Measurements from ENCODE around the gene TWF1. TPM values are rescaled to one million over a fixed set of nuclear protein-coding genes. Genes with fewer than 3 reads are reported as not detected.

Gene TWF1
- total RNA-seq, 1 donor from 2014 or later, result 164 TPM

Other genes with a start within 250 kb of the TWF1 start
- 12.2 TPM for gene PUS7L, start 47.5 kb downstream of the TWF1 start, total RNA-seq
- 15.1 TPM for gene IRAK4, start 47.4 kb downstream of the TWF1 start, total RNA-seq
- gene TMEM117, start 29.8 kb upstream of the TWF1 start, total RNA-seq, result 14.3 TPM

All from esophagus mucosa (tissue), 1 donor.